ENCODE data around the gene ARHGEF7.

ARHGEF7 gene

DNA sequence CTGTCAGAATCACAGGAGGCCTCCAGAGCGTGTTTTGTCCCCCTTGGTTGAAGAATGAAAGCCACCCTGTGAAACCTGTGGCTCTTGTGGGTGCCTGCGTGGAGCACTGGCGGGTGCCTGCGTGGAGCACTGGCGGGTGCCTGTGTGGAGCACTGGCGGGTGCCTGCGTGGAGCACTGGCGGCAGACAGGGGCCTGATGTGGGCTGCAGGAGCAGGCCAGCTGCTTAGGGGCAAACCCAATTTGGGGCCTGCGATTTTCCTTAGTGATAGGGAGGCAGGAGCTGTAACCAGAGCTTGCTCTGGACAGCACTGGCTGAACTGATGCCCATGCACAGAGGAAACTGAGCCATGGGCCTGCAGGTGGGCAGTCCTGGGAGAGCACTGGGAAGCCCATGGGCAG lies 24.3 kb downstream of the ARHGEF7 start:
- DNase-seq (ENCODE audit: low spot score) = no peak

DNA sequence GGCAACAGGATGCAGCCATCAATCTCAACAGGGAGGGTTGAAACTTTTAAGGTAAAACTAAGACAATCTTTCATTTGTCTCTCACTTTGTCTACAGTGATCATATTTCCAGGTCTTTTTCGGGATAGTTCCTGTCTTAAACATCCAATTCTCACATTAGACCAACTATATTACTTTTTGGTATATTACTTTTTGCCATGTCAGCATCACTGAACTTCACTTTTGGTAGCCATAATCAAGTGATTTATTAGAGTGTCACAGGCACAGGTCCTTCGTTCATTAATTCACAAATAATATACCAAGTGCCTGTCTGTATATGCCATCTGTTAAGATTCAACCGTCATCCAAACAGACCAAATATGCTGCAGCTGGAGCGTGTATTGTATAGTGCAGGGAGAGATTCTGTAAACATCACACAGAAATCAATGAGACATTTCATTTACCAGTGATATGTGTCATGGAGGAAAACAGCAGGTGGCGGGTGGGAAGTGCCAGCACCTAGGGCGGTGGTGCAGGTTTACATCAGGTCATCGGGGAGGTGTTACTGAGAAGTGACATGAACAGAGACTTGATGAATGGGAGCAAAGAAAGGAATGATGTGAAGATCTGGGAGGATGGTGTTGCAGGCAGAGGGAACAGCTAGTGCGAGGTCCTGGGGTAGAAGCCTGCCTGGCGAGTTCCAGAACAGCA lies 24.9 kb downstream of the ARHGEF7 start:
- no peak for DNase-seq (ENCODE audit: low spot score)

DNA sequence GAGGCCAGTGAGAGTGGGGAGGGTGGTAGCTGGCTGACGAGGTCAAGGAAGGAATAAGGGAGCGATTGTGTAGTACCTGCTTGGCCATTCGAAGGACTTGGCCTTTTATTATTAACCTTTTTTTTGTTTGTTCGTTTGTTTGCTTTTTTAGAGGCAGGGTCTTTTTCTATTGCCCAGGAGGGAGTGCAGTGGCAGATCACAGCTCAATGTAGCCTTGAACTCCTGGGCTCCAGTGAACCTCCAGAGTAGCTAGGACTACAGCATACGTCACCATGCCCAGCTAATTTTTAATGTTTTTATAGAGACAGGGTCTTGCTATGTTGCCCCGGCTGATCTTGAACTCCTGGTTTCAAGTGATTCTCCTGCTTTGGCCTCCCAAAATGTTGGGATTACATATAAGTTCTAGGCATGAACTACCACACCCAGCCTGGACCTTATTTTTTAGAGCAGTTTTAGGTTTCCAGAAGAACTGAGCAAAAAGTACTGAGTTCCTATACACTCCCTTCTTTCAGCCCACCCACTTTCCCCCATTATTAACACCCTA lies 25.5 kb downstream of the ARHGEF7 start:
- DNase-seq (ENCODE audit: low spot score) = no peak

DNA sequence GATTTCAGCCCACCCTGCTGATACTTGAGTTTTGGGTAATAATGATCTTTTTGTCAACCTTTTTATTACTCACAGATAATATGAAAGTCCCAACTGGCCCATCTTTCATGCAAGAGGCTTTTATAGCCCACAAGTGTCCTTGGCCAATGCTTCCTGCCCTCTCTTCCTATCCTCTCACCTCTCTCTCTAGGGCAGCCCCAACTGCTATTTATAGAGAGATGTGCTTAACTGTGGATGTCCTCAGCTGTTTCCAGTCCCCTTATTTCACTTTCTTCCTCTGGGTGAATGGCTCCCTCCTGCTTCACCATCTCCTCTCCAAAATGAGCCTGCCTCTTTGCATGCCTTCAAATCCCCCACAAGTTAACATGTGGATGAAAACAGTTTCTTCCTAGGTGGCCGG lies 27.4 kb downstream of the ARHGEF7 start:
- no peak for DNase-seq (ENCODE audit: low spot score)

DNA sequence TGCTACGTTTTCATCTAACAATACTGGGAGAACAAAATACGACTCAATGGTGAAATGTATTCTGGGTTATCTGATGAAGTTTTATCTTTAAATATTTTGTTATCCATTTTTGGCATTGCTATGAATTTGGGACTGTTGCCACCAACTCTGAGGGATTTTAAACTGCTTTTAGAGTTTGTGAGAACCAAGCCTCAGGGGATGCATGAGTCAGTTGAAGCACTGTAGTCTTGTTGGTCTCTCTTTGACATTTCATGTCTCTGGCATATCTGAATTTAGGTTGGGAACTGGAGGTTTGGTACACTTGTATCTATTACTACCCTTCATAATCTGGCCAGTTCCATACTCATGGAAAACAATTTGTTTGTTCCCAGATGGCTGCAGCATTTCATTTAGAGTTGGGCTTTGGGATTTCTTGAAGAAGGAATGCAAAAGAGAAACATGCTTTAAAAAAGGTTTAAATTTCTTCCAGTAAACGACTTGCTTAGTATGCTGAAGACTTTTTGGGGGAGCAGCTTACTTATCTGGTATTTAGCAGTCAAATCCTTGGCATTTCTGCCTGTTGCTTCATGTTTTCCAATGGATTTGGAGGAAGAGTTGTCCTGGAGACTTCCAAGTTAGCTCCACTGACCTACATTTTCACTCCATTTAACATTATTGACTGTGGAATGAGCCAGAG lies 28.9 kb downstream of the ARHGEF7 start:
- no peak for DNase-seq (ENCODE audit: low spot score)

DNA sequence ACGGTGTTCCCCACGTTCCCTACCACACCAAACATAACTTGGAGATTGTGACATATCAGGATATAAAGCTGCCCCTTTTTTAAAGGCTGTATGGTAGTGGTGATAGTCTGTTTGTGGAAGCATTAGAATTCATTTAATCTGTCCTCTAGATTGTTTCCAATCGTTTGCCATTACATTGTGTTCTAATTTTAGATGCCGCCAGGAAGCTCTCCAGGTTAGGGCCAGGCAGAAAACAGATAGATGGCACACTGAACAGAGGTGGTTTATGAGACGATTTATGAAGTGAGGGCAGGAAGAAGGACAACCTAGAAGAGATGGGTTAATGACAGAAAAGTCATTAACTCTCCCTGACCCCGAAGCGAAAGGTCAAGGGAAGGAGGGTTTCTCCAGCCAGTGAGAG lies 30.0 kb downstream of the ARHGEF7 start:
- DNase-seq (ENCODE audit: low spot score) = no peak

DNA sequence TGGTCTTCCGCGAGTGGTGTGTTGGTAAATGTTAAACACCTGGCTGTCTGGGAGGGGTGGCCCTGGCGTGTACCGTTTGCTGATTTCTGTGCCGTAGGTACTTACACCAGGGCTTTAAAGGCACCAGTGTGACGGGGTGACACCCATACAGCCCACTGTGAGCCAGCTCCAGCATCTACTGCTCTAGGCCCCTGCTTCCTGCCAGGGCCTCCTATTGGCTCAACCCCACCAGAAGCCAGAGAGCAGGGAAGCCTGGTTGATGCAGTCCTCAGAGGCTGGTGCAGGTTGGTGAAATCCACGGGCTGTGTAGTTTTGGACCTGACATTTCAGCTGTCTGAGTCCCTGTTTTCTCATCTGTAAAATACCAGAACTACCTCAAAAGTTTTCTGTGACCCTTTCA lies 30.4 kb downstream of the ARHGEF7 start:
- DNase-seq (ENCODE audit: low spot score) = no peak

DNA sequence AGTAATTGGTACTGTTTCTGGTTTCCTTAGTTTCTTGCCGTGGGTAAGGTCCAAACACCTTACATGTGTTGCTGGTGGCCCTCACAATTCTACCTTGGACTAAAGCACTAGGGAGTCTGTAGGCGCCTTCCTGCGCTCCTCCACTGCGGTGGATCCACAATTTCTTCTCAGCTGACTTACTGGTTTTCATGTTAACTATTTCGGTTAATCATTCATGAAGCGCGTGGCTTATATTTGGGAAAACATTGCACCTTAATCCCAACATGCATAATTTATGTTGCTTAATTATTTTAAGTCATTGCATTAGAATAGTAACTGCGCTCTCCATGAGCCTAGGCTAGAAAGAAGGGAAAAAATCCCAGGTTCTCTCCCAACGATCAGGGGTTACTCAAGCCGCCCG lies 37.7 kb downstream of the ARHGEF7 start:
- DNase-seq (ENCODE audit: low spot score) = peak; percentile 21

DNA sequence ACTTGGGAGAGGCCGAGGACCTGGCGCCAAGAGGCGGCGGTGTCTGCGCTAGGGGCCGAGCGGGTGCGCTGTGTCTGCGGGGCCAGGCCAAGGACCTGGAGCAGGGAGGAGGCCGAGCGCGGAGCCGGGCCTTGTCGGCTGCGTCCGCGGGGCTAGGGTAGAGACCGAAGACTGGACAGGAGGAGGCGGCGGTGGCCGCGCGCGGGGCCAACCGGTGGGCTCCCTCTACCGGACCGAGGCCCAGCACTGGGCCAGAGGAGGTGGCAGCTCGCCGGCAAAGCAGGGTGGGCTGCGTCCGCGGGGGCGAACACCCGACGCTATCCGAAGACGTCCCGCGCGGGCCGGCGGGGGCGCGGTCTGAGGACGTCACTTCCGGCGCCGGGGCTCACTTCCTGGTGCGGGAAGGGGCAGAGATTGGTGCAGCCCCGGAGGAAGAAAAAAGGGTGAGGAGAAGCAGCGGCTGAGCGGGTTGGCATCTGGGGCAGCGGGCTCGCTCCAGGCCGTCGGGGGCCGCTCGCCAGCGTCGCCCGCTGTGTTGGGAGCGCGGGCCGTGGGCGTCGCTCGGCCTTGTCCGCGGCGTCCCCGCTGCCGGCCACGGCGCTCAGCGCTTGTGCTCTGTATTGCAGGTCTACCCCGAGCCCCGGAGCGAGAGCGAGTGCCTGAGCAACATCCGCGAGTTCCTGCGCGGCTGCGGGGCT lies 38.3 kb downstream of the ARHGEF7 start:
- DNase-seq (ENCODE audit: low spot score) = peak; percentile 88

DNA sequence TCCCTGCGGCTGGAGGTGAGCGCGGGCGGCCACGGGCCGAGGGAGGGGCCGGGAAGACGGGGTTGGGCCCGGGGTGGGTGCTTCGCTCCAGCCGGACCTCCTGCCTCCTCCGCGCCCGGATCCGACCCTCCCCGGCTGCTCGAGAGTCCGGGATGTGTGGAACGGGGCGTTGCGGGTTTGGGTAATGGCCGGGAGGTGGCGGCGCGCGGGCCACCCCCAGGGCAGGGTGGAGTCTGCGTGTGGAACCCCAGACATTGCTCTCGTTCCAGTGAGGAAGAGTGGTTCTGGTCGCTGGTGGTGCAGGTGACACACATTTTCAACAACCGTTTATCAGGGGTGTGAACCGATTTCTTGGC lies 38.8 kb downstream of the ARHGEF7 start:
- DNase-seq (ENCODE audit: low spot score) = peak; percentile 24

DNA sequence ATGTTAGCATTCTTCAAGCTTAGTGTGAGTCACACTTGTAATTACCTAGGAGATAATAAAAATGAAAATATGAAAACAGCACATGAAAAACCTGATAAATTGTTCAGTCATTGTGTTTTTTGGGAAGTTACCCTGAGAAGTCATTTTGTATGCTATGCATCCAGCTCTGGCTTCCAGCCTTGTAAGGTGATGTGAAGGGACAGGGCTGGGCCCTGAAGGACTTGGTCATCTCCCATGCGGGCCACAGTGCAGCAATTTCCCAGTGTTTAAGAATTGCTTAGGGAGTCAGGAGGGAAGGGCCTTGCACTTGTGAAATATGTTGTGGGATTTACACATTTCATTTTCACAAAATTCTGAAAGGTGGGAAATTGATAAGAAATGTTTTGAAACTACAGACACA lies 41.3 kb downstream of the ARHGEF7 start:
- no peak for DNase-seq (ENCODE audit: low spot score)

DNA sequence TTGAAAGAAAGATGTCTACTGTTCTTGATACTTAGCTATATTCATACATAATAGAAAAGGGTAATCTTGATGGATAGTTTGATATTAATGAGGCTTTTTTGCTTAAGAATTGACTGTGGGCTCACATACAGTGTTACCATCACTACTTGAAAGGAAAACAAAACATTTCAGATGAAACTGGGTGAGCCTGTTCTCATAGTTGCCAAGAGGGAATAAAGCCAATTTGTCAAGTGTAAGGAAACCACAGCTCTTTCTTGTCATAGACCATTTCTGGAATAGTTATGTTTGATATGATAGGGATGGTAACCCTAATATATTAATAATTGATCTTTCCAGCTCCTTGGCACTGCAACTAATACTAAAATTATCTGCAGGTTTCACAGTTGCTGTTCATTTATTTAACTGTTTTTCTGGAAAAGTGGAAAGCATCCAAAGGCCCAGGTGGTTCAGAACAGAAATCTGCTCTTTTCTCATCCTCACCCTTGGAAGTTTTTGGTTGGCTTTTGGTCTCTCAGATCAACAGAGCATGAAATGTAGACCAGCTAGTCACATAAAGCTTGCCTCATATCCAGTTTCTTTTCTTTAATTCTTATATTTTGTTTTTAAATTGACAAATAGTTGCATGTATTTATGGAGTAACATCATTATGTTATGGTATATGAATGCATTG lies 43.2 kb downstream of the ARHGEF7 start:
- DNase-seq (ENCODE audit: low spot score) = peak; percentile 28

DNA sequence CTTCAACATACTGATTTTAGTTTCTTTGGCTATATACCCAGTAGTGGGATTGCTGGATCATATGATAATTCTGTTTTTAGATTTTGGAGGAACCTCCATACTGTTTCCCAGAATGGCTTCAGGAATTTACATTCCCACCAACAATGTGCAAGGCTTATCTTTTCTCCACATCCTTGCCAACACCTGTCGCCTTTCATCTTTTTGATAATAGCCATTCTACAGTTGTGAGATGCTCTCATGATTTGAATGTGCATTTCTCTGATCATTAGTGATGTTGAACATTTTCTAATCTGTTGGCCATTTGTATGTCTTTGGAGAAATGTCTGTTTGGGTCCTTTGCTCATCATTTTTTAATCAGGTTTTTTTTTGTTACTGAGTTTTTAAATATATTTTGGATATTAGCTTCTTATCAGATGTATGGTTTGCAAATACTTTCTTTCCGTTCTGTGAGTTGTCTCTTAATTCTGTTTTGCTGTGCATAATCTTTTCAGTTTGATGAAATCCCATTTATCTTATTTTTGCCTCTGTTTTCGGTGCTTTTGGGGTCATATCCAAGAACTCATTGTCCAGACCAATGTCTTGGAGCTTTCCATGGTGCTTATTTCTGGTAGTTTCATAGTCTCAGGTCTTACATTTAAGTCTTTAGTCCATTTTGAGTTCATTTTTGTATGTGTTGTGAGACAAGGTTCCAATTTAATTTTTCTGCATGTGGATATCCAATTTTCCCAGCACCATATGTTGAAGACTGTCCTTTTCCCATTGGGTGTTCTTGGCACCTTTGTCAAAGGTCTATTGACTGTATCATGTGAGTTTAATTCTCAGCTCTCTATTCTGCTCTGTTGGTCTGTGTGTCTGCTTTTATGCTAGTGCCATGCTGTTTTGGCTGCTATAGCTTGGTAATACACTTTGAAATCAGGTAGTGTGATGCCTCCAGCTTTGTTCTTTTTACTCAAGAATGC lies 44.5 kb downstream of the ARHGEF7 start:
- no peak for DNase-seq (ENCODE audit: low spot score)

DNA sequence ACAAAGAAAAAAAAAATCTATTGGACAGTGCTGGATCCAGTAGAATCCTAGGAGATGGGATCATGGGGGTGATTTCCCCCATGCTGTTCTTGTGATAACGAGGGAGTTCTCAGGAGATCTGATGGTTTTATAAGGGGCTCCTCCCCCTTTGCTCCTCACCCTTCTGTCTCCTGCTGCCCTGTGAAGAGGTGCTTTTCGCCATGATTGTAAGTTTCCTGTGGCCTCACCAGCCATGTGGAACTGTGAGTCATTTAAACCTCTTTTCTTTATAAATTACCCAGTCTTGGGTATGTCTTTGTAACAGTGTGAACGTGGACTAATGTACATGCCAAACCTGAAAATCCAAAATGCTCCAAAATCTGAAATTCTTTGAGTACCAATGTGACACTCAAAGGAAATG lies 45.5 kb downstream of the ARHGEF7 start:
- DNase-seq (ENCODE audit: low spot score) = no peak

DNA sequence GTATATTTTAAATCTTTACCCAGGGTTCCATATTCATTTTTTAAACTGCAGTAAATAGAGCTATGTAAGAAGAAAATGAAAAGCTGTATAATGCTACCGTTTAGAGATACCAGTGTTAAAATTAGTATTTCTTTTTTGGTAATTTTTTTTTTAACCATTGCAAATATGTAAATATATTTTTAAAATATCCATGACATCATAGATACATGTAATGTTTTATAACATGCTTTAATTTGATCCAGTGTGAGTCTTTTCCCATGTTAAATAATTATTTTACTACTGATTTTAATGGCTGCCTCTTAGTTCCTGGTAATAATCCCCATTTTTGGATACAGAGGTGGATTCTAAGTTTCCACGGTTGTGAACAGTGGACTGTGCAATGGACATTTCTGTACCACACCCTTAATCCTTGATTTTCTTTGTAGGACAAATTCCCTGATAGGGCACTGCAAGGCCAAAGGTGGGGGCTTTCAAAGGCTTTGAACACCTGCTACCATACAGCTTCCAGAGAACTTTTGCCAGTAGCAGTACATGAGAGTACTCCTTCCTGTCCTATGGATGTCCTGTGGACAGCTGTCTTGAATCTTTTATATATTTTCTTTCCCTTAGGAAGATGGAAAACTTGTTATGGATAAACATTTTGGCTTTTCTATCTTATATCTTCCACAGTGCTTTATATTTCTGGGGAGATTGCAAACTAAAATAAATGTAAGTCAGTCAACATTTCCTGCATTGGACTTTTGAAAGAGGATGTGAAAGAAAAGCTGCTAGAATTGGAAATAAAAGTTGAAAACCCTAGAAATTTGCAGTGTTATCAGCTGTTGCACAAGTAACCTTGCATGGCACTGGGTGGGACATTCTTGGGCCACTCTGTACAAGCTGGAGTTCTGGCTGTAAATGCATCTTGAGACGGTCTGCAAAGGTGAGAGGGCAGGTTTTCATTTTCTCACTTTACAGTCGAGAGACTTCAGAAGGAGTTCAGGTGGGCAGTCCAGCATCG lies 46.8 kb downstream of the ARHGEF7 start:
- DNase-seq (ENCODE audit: low spot score) = no peak

DNA sequence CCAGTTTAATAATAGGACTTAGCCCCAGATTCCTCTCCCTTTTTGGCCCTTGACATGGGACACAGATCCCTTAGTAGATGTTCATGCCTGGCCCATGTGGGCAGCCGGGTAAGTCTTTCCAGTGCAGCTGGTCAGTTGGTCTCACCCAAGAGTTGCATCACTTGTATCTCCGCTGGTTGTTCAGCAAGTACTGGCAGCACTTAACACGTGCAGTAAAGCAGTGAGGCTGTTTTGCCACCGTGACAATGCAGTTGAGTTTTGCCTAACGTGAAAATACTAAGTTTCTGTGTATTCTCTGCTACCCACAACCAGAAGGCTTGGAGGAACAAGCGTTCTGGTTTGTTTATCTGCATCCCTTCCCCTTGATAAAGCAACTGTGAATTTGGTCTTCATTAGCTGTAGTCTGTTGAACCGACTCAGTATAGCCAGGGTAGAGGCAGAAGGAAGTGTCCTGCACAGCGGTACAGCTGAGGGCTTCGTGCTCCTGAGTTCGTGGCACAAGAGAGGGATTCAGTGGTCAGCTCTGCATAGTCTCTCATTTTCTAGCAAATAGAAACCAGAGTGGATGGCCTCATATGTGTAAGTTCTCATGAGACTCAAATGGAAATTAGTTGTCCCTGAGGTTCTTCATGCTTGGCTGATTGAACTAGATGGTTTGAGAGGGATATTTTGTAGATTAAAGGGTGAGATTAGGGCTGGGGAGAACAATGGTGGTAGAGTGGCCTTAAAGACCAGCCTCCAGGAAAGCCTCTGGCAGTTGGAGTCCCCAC lies 50.3 kb downstream of the ARHGEF7 start:
- no peak for DNase-seq (ENCODE audit: low spot score)

DNA sequence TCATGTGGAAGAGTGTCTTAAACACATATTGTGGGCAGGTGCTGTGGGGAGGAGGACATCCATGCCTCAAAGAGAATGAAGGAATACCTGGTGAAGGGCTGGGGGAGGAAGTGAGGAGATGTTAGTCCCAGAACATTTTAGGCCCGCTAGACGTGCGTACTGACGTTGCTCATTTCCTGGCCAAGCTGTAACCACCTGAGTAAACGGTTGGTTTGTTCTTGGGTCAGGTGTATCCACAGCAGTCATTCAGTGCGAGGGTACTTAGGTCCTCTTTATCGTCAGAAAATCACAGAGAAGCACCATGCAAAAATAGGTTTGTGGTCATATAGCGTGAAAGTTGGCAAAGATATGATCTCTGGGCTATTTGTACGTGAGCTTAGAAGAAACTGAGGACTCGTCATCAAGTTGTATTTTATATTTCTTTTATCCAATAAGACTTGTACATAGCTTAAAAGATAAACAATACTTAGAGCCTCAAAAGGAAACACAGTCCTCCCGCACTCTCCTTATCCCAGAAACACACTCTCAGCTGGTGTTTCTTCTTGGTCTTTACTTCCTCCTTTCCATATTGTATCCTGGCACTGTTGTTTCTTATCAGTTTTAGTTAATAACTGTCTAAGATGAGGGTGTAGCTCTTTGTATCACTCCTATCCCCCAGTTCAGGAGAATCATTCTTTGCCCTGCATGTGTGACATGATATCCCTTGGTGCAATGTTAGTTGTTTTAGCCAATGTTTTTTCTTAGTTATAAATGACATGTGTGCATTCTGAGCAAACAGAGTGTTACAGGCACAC lies 52.0 kb downstream of the ARHGEF7 start:
- DNase-seq (ENCODE audit: low spot score) = no peak

DNA sequence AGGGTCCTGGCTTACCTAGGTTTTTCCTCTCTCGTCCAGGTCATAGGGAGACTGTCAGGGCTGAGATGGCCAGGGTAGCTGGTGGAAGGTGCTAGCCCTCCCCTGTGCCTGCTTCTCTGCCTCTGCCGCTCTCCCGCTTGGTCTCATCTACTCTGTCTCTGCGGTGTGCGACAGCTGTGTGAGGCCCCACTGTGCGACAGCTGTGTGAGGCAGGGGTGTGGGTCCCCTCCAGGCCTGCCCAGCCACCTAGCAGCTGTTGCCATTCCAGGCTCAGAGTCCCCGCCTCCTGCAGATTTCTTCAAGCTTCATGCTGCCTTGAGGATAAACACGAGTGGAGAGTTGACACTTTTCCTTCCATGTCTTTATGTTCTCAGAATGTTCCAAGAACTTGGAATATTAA lies 53.0 kb downstream of the ARHGEF7 start:
- no peak for DNase-seq (ENCODE audit: low spot score)

DNA sequence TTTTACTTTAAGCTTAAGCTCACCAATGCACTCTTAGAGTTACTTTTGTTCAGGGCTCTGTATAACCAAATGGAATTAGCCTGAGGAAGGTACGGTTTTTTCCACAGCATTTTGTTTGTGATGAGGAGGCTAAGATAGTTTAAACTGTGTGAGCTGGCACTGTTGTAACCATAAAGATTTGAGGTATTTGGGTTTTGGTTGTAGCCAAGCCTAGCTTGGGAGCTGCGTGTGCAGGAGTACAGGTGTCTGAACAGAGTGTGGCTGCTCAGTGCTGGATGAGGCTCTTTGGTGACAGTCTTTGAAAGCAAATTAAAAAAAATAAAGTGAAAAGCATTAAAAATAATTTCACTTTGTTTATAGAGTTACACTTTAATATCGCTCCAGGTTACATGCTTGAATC lies 56.0 kb downstream of the ARHGEF7 start:
- DNase-seq (ENCODE audit: low spot score) = no peak

Data from pons (tissue), 1 donor.